Measurements from ENCODE around the gene RAD51B.

Gene RAD51B

GRCh38 chr14:68145539-68145938, 326.0 kb downstream of the RAD51B start:
- DNase-seq (ENCODE audit: low read depth) = peak; percentile 56

GRCh38 chr14:68146818-68147217, 327.2 kb downstream of the RAD51B start:
- peak; percentile 98 for DNase-seq (ENCODE audit: low read depth)

GRCh38 chr14:68147303-68147702, 327.7 kb downstream of the RAD51B start:
- DNase-seq (ENCODE audit: low read depth) = peak; percentile 45

GRCh38 chr14:68148276-68148675, 328.7 kb downstream of the RAD51B start:
- DNase-seq (ENCODE audit: low read depth) = peak; percentile 61

- no peak for DNase-seq (ENCODE audit: low read depth)
These were observed 329.2 kb downstream of the RAD51B start for GRCh38 chr14:68148763-68149162.

- no peak for DNase-seq (ENCODE audit: low read depth)
These were observed 333.7 kb downstream of the RAD51B start for GRCh38 chr14:68153275-68153674.

- no peak for DNase-seq (ENCODE audit: low read depth)
These were observed 334.7 kb downstream of the RAD51B start for GRCh38 chr14:68154275-68154674.

GRCh38 chr14:68157971-68158371, 338.4 kb downstream of the RAD51B start:
- no peak for DNase-seq (ENCODE audit: low read depth)

GRCh38 chr14:68158640-68159039, 339.1 kb downstream of the RAD51B start:
- DNase-seq (ENCODE audit: low read depth) = no peak

- DNase-seq (ENCODE audit: low read depth) = no peak
These were observed 340.4 kb downstream of the RAD51B start for GRCh38 chr14:68159701-68160633.

- no peak for DNase-seq (ENCODE audit: low read depth)
These were observed 341.4 kb downstream of the RAD51B start for GRCh38 chr14:68160779-68161546.

GRCh38 chr14:68162887-68163286, 343.3 kb downstream of the RAD51B start:
- no peak for DNase-seq (ENCODE audit: low read depth)

GRCh38 chr14:68164711-68165113, 345.1 kb downstream of the RAD51B start:
- DNase-seq (ENCODE audit: low read depth) = no peak

GRCh38 chr14:68165274-68165843, 345.8 kb downstream of the RAD51B start:
- no peak for DNase-seq (ENCODE audit: low read depth)

- DNase-seq (ENCODE audit: low read depth) = no peak
These were observed 347.3 kb downstream of the RAD51B start for GRCh38 chr14:68166731-68167382.

- DNase-seq (ENCODE audit: low read depth) = no peak
These were observed 348.0 kb downstream of the RAD51B start for GRCh38 chr14:68167383-68168087.

- no peak for DNase-seq (ENCODE audit: low read depth)
These were observed 349.0 kb downstream of the RAD51B start for GRCh38 chr14:68168460-68169109.

- DNase-seq (ENCODE audit: low read depth) = peak; percentile 43
These were observed 352.6 kb downstream of the RAD51B start for GRCh38 chr14:68172216-68172615.

GRCh38 chr14:68172627-68173026, 353.0 kb downstream of the RAD51B start:
- peak; percentile 76 for DNase-seq (ENCODE audit: low read depth)

- peak; percentile 58 for DNase-seq (ENCODE audit: low read depth)
These were observed 353.8 kb downstream of the RAD51B start for GRCh38 chr14:68173227-68173972.

Data from iris pigment epithelial cell (primary cell).